ENCODE measurements around the gene IGF2BP1.

DNA sequence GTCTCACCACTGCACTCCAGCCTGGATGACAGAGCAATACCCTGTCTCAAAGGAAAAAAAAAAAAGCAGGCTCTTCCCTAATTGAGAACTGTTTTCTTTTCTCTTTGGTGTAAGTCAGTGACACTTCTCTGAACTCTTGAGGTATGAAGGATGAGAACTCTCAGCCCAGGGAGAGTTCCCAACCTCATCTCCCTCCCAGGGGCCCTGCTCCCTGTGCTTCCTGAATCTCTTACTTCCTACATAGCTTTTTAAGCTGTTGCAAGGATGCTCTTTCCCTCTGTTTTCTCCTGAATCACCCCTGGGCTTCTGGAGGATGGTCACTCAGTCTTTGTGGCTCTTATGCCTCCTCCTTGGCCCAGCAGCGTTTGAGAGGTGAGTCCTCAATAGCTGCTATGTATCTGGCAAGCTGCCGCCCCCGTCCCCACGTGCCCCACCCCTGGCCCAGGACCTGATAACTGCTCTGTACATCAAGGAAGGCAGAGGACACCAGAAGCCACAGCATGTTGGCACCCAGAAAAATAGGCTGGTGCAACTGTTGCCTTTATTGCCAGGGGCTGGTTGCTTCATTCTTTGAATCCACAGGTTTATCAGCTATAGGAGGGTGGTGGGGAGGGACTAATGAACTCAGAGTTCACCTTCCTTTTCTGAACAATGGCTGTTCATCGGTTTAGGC, 24.0 kb downstream of the IGF2BP1 start:
- TF ChIP-seq, protein P1, sequence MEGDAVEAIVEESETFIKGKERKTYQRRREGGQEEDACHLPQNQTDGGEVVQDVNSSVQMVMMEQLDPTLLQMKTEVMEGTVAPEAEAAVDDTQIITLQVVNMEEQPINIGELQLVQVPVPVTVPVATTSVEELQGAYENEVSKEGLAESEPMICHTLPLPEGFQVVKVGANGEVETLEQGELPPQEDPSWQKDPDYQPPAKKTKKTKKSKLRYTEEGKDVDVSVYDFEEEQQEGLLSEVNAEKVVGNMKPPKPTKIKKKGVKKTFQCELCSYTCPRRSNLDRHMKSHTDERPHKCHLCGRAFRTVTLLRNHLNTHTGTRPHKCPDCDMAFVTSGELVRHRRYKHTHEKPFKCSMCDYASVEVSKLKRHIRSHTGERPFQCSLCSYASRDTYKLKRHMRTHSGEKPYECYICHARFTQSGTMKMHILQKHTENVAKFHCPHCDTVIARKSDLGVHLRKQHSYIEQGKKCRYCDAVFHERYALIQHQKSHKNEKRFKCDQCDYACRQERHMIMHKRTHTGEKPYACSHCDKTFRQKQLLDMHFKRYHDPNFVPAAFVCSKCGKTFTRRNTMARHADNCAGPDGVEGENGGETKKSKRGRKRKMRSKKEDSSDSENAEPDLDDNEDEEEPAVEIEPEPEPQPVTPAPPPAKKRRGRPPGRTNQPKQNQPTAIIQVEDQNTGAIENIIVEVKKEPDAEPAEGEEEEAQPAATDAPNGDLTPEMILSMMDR (IDR thresholded peaks at IDR 0.05; ENCODE audit: insufficient read depth, low read length) = no peak
- TF ChIP-seq POLR2AphosphoS5 (IDR thresholded peaks at IDR 0.05; ENCODE audit: low read depth) (no peak), GABPA (IDR thresholded peaks at IDR 0.05; ENCODE audit: low read depth) (no peak), REST (IDR thresholded peaks at IDR 0.05; ENCODE audit: insufficient replicate concordance, low read depth) (no peak)

Data from HL-60 (cell line).